ENCODE results near the gene FAM98A. TPM values are rescaled to one million over a fixed set of nuclear protein-coding genes. Genes with fewer than 3 reads are reported as not detected.

FAM98A gene
- total and polyA plus RNA-seq, 9 of the 15 experiments (the other 6 are each of a cell fraction or from before 2014, with no cell fraction given) = 16.5 to 238 (median 44.6) TPM

DNA sequence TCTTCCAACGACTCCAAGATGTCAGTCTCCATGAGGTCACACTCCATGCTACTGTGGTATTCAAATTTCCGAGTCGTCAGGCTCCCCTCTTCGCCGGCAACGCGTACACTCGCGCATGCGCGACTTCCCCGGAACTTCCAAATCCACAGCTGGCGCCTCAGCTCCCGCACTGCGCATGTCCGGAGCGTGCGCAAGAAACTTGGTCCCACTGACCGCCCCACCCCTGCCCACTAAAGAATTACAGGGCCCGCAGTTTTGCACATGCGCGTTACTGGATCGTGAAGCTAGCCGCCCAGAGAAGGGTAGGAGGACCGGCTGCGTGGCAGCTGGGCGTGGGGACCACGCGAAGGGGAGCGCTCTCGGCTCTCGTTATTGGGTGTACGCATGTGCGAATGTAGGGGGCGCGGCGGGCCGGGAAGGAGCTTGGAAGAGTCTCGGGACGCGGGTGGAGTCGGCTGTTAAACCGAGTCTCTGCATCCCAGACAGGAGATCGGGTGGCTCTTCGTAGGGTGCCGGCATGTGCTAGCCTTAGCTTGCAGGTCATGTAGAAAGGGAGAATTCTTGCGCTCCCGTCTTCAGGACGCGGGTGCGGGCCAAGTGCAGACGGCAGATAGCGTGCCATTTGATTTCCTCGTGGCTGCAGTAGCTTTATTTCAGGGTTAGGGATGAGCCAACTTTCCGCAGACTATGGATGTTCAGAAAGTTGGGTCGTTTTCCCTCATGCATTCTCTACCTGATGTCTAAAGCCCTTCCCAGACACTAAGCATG is at the start of gene FAM98A (continued):
- TF ChIP-seq, protein P1, sequence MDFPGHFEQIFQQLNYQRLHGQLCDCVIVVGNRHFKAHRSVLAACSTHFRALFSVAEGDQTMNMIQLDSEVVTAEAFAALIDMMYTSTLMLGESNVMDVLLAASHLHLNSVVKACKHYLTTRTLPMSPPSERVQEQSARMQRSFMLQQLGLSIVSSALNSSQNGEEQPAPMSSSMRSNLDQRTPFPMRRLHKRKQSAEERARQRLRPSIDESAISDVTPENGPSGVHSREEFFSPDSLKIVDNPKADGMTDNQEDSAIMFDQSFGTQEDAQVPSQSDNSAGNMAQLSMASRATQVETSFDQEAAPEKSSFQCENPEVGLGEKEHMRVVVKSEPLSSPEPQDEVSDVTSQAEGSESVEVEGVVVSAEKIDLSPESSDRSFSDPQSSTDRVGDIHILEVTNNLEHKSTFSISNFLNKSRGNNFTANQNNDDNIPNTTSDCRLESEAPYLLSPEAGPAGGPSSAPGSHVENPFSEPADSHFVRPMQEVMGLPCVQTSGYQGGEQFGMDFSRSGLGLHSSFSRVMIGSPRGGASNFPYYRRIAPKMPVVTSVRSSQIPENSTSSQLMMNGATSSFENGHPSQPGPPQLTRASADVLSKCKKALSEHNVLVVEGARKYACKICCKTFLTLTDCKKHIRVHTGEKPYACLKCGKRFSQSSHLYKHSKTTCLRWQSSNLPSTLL (IDR thresholded peaks at IDR 0.05) = no peak
- TF ChIP-seq, protein P2, sequence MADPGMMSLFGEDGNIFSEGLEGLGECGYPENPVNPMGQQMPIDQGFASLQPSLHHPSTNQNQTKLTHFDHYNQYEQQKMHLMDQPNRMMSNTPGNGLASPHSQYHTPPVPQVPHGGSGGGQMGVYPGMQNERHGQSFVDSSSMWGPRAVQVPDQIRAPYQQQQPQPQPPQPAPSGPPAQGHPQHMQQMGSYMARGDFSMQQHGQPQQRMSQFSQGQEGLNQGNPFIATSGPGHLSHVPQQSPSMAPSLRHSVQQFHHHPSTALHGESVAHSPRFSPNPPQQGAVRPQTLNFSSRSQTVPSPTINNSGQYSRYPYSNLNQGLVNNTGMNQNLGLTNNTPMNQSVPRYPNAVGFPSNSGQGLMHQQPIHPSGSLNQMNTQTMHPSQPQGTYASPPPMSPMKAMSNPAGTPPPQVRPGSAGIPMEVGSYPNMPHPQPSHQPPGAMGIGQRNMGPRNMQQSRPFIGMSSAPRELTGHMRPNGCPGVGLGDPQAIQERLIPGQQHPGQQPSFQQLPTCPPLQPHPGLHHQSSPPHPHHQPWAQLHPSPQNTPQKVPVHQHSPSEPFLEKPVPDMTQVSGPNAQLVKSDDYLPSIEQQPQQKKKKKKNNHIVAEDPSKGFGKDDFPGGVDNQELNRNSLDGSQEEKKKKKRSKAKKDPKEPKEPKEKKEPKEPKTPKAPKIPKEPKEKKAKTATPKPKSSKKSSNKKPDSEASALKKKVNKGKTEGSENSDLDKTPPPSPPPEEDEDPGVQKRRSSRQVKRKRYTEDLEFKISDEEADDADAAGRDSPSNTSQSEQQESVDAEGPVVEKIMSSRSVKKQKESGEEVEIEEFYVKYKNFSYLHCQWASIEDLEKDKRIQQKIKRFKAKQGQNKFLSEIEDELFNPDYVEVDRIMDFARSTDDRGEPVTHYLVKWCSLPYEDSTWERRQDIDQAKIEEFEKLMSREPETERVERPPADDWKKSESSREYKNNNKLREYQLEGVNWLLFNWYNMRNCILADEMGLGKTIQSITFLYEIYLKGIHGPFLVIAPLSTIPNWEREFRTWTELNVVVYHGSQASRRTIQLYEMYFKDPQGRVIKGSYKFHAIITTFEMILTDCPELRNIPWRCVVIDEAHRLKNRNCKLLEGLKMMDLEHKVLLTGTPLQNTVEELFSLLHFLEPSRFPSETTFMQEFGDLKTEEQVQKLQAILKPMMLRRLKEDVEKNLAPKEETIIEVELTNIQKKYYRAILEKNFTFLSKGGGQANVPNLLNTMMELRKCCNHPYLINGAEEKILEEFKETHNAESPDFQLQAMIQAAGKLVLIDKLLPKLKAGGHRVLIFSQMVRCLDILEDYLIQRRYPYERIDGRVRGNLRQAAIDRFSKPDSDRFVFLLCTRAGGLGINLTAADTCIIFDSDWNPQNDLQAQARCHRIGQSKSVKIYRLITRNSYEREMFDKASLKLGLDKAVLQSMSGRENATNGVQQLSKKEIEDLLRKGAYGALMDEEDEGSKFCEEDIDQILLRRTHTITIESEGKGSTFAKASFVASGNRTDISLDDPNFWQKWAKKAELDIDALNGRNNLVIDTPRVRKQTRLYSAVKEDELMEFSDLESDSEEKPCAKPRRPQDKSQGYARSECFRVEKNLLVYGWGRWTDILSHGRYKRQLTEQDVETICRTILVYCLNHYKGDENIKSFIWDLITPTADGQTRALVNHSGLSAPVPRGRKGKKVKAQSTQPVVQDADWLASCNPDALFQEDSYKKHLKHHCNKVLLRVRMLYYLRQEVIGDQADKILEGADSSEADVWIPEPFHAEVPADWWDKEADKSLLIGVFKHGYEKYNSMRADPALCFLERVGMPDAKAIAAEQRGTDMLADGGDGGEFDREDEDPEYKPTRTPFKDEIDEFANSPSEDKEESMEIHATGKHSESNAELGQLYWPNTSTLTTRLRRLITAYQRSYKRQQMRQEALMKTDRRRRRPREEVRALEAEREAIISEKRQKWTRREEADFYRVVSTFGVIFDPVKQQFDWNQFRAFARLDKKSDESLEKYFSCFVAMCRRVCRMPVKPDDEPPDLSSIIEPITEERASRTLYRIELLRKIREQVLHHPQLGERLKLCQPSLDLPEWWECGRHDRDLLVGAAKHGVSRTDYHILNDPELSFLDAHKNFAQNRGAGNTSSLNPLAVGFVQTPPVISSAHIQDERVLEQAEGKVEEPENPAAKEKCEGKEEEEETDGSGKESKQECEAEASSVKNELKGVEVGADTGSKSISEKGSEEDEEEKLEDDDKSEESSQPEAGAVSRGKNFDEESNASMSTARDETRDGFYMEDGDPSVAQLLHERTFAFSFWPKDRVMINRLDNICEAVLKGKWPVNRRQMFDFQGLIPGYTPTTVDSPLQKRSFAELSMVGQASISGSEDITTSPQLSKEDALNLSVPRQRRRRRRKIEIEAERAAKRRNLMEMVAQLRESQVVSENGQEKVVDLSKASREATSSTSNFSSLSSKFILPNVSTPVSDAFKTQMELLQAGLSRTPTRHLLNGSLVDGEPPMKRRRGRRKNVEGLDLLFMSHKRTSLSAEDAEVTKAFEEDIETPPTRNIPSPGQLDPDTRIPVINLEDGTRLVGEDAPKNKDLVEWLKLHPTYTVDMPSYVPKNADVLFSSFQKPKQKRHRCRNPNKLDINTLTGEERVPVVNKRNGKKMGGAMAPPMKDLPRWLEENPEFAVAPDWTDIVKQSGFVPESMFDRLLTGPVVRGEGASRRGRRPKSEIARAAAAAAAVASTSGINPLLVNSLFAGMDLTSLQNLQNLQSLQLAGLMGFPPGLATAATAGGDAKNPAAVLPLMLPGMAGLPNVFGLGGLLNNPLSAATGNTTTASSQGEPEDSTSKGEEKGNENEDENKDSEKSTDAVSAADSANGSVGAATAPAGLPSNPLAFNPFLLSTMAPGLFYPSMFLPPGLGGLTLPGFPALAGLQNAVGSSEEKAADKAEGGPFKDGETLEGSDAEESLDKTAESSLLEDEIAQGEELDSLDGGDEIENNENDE (IDR thresholded peaks at IDR 0.05; ENCODE audit: low read depth, low read length) = no peak
- TF ChIP-seq ZNF589 (CRISPR knock-in tag; IDR thresholded peaks at IDR 0.05; ENCODE audit: low read depth) (no peak), KLF16 (IDR thresholded peaks at IDR 0.05) (no peak), EZH2 (IDR thresholded peaks at IDR 0.05; ENCODE audit: borderline replicate concordance, low read depth, low read length) (no peak), KDM5B (IDR thresholded peaks at IDR 0.05; ENCODE audit: insufficient replicate concordance, low read depth, low read length) (peak; percentile 81), ATF7 (IDR thresholded peaks at IDR 0.05) (peak; percentile 83), RNF2 (IDR thresholded peaks at IDR 0.05) (peak; percentile 30; the same call in 1 of the 2 replicates)
- TF ChIP-seq, protein P3, sequence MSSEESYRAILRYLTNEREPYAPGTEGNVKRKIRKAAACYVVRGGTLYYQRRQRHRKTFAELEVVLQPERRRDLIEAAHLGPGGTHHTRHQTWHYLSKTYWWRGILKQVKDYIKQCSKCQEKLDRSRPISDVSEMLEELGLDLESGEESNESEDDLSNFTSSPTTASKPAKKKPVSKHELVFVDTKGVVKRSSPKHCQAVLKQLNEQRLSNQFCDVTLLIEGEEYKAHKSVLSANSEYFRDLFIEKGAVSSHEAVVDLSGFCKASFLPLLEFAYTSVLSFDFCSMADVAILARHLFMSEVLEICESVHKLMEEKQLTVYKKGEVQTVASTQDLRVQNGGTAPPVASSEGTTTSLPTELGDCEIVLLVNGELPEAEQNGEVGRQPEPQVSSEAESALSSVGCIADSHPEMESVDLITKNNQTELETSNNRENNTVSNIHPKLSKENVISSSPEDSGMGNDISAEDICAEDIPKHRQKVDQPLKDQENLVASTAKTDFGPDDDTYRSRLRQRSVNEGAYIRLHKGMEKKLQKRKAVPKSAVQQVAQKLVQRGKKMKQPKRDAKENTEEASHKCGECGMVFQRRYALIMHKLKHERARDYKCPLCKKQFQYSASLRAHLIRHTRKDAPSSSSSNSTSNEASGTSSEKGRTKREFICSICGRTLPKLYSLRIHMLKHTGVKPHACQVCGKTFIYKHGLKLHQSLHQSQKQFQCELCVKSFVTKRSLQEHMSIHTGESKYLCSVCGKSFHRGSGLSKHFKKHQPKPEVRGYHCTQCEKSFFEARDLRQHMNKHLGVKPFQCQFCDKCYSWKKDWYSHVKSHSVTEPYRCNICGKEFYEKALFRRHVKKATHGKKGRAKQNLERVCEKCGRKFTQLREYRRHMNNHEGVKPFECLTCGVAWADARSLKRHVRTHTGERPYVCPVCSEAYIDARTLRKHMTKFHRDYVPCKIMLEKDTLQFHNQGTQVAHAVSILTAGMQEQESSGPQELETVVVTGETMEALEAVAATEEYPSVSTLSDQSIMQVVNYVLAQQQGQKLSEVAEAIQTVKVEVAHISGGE (CRISPR knock-in tag; IDR thresholded peaks at IDR 0.05) = peak; percentile 29 to 95 (median 47); a peak in 3 of 6 replicates
